AML-193 (cell line): ENCODE data around the gene NR4A2.

Experiments
- DNase-seq, 2 experiments: peaks; one replicate each; lab custom pipeline; 2025; lab: John Stamatoyannopoulos, UW

The NR4A2 gene

GRCh38 chr2:156332534-156333273, at the start of gene NR4A2:
Gene NR4A2 (minus strand): TSS chr2:156332721. CDS start chr2:156330186, 2,535 bp downstream.
- no peak for DNase-seq

GRCh38 chr2:156380117-156380645, 47.7 kb upstream of the NR4A2 start:
- DNase-seq = no peak

- DNase-seq = no peak
Observed at GRCh38 chr2:156379714-156380113, 47.2 kb upstream of the NR4A2 start.

- peak in 1 of 2 experiments; percentile 6 for DNase-seq
Observed at GRCh38 chr2:156379071-156379470, 46.5 kb upstream of the NR4A2 start.

GRCh38 chr2:156366753-156367152, 34.2 kb upstream of the NR4A2 start:
- DNase-seq = no peak

GRCh38 chr2:156363141-156363540, 30.6 kb upstream of the NR4A2 start:
- DNase-seq = no peak

- peak in 1 of 2 experiments; percentile 11 for DNase-seq
Observed at GRCh38 chr2:156356014-156356754, 23.7 kb upstream of the NR4A2 start.

- no peak for DNase-seq
Observed at GRCh38 chr2:156352911-156353310, 20.4 kb upstream of the NR4A2 start.

- DNase-seq = no peak
Observed at GRCh38 chr2:156350374-156351142, 18.0 kb upstream of the NR4A2 start.

- DNase-seq = no peak
Observed at GRCh38 chr2:156349605-156350004, 17.1 kb upstream of the NR4A2 start.

GRCh38 chr2:156349161-156349560, 16.6 kb upstream of the NR4A2 start:
- DNase-seq = no peak

- DNase-seq = no peak
Observed at GRCh38 chr2:156347431-156347830, 14.9 kb upstream of the NR4A2 start.

GRCh38 chr2:156346731-156347130, 14.2 kb upstream of the NR4A2 start:
- DNase-seq = no peak

GRCh38 chr2:156345582-156345981, 13.1 kb upstream of the NR4A2 start:
- DNase-seq = no peak

GRCh38 chr2:156343940-156344301, 11.4 kb upstream of the NR4A2 start:
- no peak for DNase-seq

- no peak for DNase-seq
Observed at GRCh38 chr2:156343096-156343939, 10.8 kb upstream of the NR4A2 start.

- peak; percentile 76 to 79 for DNase-seq
Observed at GRCh38 chr2:156342254-156343095, 10.0 kb upstream of the NR4A2 start.

GRCh38 chr2:156341452-156342253, 9.1 kb upstream of the NR4A2 start:
- DNase-seq = peak; percentile 52 to 74

GRCh38 chr2:156340804-156341451, 8.4 kb upstream of the NR4A2 start:
- DNase-seq = no peak
